H1 (cell line): ENCODE measurements around the gene MYRIP. TPM values are rescaled to one million over a fixed set of nuclear protein-coding genes. Genes with fewer than 3 reads are reported as not detected.

Experiments
- EGR1 ChIP-seq: IDR thresholded peaks from 2 replicates; pipeline ENCODE4 v1.6.1; 2011; ENCODE audit warnings: low read depth, low read length, borderline replicate concordance
- GTF2F1 ChIP-seq: IDR thresholded peaks from 2 replicates; pipeline ENCODE4 v1.6.1; 2012; ENCODE audit warnings: low read depth, low read length, improper control_type of control experiment, borderline replicate concordance
- RXRA ChIP-seq: IDR thresholded peaks from 2 replicates; pipeline ENCODE4 v1.6.1; 2011; ENCODE audit warnings: low read depth, mild to moderate bottlenecking, low read length, moderate library complexity; ENCODE audit not compliant: insufficient read depth
- SP4 ChIP-seq: IDR thresholded peaks from 2 replicates; pipeline ENCODE4 v1.6.1; 2012; ENCODE audit warnings: low read length, inconsistent platforms
- YY1 ChIP-seq: IDR thresholded peaks from 2 replicates; pipeline ENCODE4 v1.6.1; 2011; ENCODE audit warnings: low read depth, mild to moderate bottlenecking, low read length
- polyA plus RNA-seq, 7 experiments: library from polyadenylated mRNA; depleted of rRNA in 3 of 7; stranded (reverse) in 5 of 7; unstranded in 2 of 7; fragments of >200 nt in 5 of 7; fragments of 200-250 nt in 2 of 7; gene quantifications; 1 replicate in 5 of 7; 2 replicates in 1 of 7; 4 replicates in 1 of 7; pipeline versions ENCODE4 v1.2.1 to v1.2.3, GENCODE V29; 2011 to 2013; ENCODE audit warnings: missing spikeins in 2 of 7, mixed read lengths in 2 of 7
- total RNA-seq: library from RNA; stranded (reverse); fragmentation: NEBNext Ultra II Directional; extraction: Animal tissue kit (Norgen Biotek cat#: 25700); gene quantifications from 2 replicates; pipeline ENCODE4 v1.2.1, GENCODE V29; 2021

Gene MYRIP
- total and polyA plus RNA-seq, 2 of the 8 experiments (the other 6 are each of a cell fraction or from before 2014, with no cell fraction given): 0.54 to 4.3 TPM

- no peak for TF ChIP-seq EGR1
- TF ChIP-seq SP4: no peak
- no peak for TF ChIP-seq GTF2F1
- TF ChIP-seq YY1: no peak
- no peak for TF ChIP-seq RXRA
Observed at GRCh38 chr3:40086890-40087883, 277.8 kb downstream of the MYRIP start (continued).
